ENCODE results near the gene GDPD5. TPM values are rescaled to one million over a fixed set of nuclear protein-coding genes. Genes with fewer than 3 reads are reported as not detected.

GDPD5 gene
- total RNA-seq, 1 experiment from 2014 or later: 7.8 TPM

- no peak overlapping the region for H2BK20ac ChIP-seq (ENCODE audit: low read depth, low read length, poor library complexity, severe bottlenecking)
- H4K20me1 ChIP-seq (ENCODE audit: control insufficient read depth, insufficient read depth, insufficient read length): no peaks in the 10 kb centered on the region
- no peak overlapping the region for H3K18ac ChIP-seq (ENCODE audit: insufficient read length, low read depth, low read length)
- H3K27ac ChIP-seq (ENCODE audit: insufficient read length, low read depth, low read length): no peak overlapping the region
- H3K9ac ChIP-seq (ENCODE audit: extremely low read depth, insufficient read length, low read length): no peak overlapping the region
- no peak overlapping the region for H4K5ac ChIP-seq (ENCODE audit: insufficient read length, low read depth, low read length)
- H3K36me3 Mint-ChIP-seq (ENCODE audit: insufficient read depth in 1 of 3, low read depth in 3 of 3): no peaks in the 10 kb centered on the region
- peaks cover 17 to 36% of the 10 kb centered on the region in 2 experiments for H3K4me1 Mint-ChIP-seq
- H3K9me3 ChIP-seq (ENCODE audit: control insufficient read depth, low read depth, low read length): no peaks in the 10 kb centered on the region
- H2BK15ac ChIP-seq (ENCODE audit: low read depth, low read length): no peak overlapping the region
- H3K79me1 ChIP-seq (ENCODE audit: insufficient read depth, low read depth, low read length, poor library complexity, severe bottlenecking): no peaks in the 10 kb centered on the region
- no CpG with 5 or more reads among the region's 7 CpGs for WGBS (ENCODE audit: extremely low coverage, insufficient read length, low lambda C conversion rate)
- H3K14ac ChIP-seq (ENCODE audit: insufficient read depth, low read length): no peak overlapping the region
- H3K56ac ChIP-seq (ENCODE audit: insufficient read length, low read depth, low read length): no peak overlapping the region
- H3K79me2 ChIP-seq (ENCODE audit: insufficient read depth, low read length): no peaks in the 10 kb centered on the region
- no peak overlapping the region for H3K4me3 Mint-ChIP-seq
- H3K27ac Mint-ChIP-seq: no peak overlapping the region; a peak in 1 of 7 replicates
- H3K27me3 ChIP-seq (ENCODE audit: insufficient read depth, low read length): peaks cover 17% of the 10 kb centered on the region; the same call in 1 of the 2 replicates
- H3K23ac ChIP-seq (ENCODE audit: insufficient read length, low read depth, low read length): no peak overlapping the region
- H3K27me3 Mint-ChIP-seq (ENCODE audit: low read depth): peaks cover 38% of the 10 kb centered on the region
- no peak overlapping the region for H2AK5ac ChIP-seq (ENCODE audit: insufficient read length, low read length)
- no peaks in the 10 kb centered on the region for H3K4me1 ChIP-seq (ENCODE audit: insufficient read depth, low read length)
- DNase-seq: no peak
- H3K4ac ChIP-seq (ENCODE audit: low read depth, low read length): no peak overlapping the region
- no peak for TF ChIP-seq CTCF (conservative IDR thresholded peaks at IDR 0.05)
- H2BK12ac ChIP-seq (ENCODE audit: insufficient read length, low read depth, low read length): no peak overlapping the region
- no peak overlapping the region for H3K4me2 ChIP-seq (ENCODE audit: insufficient read depth, insufficient read length, low read length)
- H3K9me3 Mint-ChIP-seq: no peaks in the 10 kb centered on the region
- no peak overlapping the region for H3T11ph ChIP-seq (ENCODE audit: low read length)
- H2BK5ac ChIP-seq (ENCODE audit: insufficient read length, low read length): no peak overlapping the region
- H2AFZ ChIP-seq (ENCODE audit: low read length): no peak overlapping the region
- no peak overlapping the region for H2BK120ac ChIP-seq (ENCODE audit: low read depth, low read length, poor library complexity, severe bottlenecking)
- H4K8ac ChIP-seq (replicated peaks; ENCODE audit: insufficient read length, low read depth, low read length): no peak overlapping the region
- no peak overlapping the region for H4K91ac ChIP-seq (ENCODE audit: insufficient read length, low read depth, low read length)
- peaks cover 15% of the 10 kb centered on the region for H3K23me2 ChIP-seq (ENCODE audit: insufficient read length, low read depth, low read length, poor library complexity, severe bottlenecking)
Measured at GRCh38 chr11:75522286-75523044, 3.3 kb downstream of the GDPD5 start.
